DND-41 (cell line): ENCODE data around the gene STARD13.

Experiments
- ATAC-seq: fragments of 200-7000 bp; cut with Tn5 transposase; 3 replicates; pipeline ENCODE4 v1.9.1; 2021; ENCODE audit warnings: low read depth; ENCODE audit not compliant: insufficient read depth
- DNase-seq: peaks from one replicate; pipeline ENCODE4 v3.0.0-alpha.2; 2020
- H2AFZ ChIP-seq: 2 replicates; pipeline ENCODE4 v1.6.0; 2012; ENCODE audit warnings: low read depth, low read length
- H3K27ac ChIP-seq: 2 replicates; pipeline ENCODE4 v1.5.1; 2012; ENCODE audit warnings: low read length, inconsistent platforms
- H3K27me3 ChIP-seq: fragments of 200-600 bp; sonication (generic); 2 replicates; pipeline ENCODE4 v1.6.0; 2012; ENCODE audit warnings: low read length, mild to moderate bottlenecking, inconsistent platforms; ENCODE audit not compliant: insufficient read depth, poor library complexity
- H3K36me3 ChIP-seq: 2 replicates; pipeline ENCODE4 v1.5.1; 2012; ENCODE audit warnings: low read length, inconsistent platforms; ENCODE audit not compliant: insufficient read depth
- H3K4me1 ChIP-seq: 2 replicates; pipeline ENCODE4 v1.5.1; 2012; ENCODE audit warnings: mild to moderate bottlenecking, low read length; ENCODE audit not compliant: insufficient read depth
- H3K4me2 ChIP-seq: 2 replicates; pipeline ENCODE4 v1.6.0; 2012; ENCODE audit warnings: mild to moderate bottlenecking, moderate library complexity, low read length, inconsistent platforms; ENCODE audit not compliant: insufficient read depth
- H3K4me3 ChIP-seq, 2 experiments: fragments of 200-600 bp in 1 of 2; shearing (Covaris generic) in 1 of 2; 2 replicates each; pipeline ENCODE4 v1.5.1; 2012 to 2016; ENCODE audit warnings: inconsistent platforms in 2 of 2, low read length in 2 of 2, mild to moderate bottlenecking in 2 of 2, low read depth in 1 of 2, moderate library complexity in 1 of 2
- H3K79me2 ChIP-seq: 2 replicates; pipeline ENCODE4 v1.6.0; 2012; ENCODE audit warnings: low read length, inconsistent platforms; ENCODE audit not compliant: insufficient read depth
- H3K9ac ChIP-seq: 2 replicates; pipeline ENCODE4 v1.6.0; 2012; ENCODE audit warnings: low read depth, mild to moderate bottlenecking, inconsistent platforms, low read length, moderate library complexity
- H3K9me3 ChIP-seq: 2 replicates; pipeline ENCODE4 v1.5.1; 2012; ENCODE audit warnings: low read length, moderate library complexity, mild to moderate bottlenecking, inconsistent platforms; ENCODE audit not compliant: insufficient read depth, severe bottlenecking
- H4K20me1 ChIP-seq: 2 replicates; pipeline ENCODE4 v1.6.0; 2012; ENCODE audit warnings: low read length; ENCODE audit not compliant: insufficient read depth
- CTCF ChIP-seq: IDR thresholded peaks from 2 replicates; pipeline ENCODE4 v1.5.1; 2012; ENCODE audit warnings: borderline replicate concordance, low read length, moderate library complexity, mild to moderate bottlenecking; ENCODE audit not compliant: poor library complexity, severe bottlenecking; ENCODE audit errors: extremely low read depth
- EZH2 ChIP-seq: IDR thresholded peaks from 3 replicates; pipeline ENCODE4 v1.6.1; 2012; ENCODE audit warnings: borderline replicate concordance, low read depth, mild to moderate bottlenecking, moderate library complexity, low read length, inconsistent platforms; ENCODE audit not compliant: severe bottlenecking

STARD13 gene

GRCh38 chr13:33158816-33159215 is 126.7 kb downstream of the STARD13 start:
- H3K27me3 ChIP-seq, result no peaks in the 10 kb centered on the region
- H3K9ac ChIP-seq, result no peak overlapping the region
- no peaks in the 10 kb centered on the region for H3K79me2 ChIP-seq
- ATAC-seq, result no peak
- no peaks in the 10 kb centered on the region for H3K9me3 ChIP-seq
- H3K27ac ChIP-seq, result no peak overlapping the region
- no peak for TF ChIP-seq EZH2
- no peak for TF ChIP-seq CTCF
- H2AFZ ChIP-seq, result no peak overlapping the region
- H3K4me2 ChIP-seq, result no peak overlapping the region
- no peaks in the 10 kb centered on the region for H3K36me3 ChIP-seq
- H4K20me1 ChIP-seq, result no peaks in the 10 kb centered on the region
- no peak for DNase-seq
- no peak overlapping the region for H3K4me3 ChIP-seq
- no peaks in the 10 kb centered on the region for H3K4me1 ChIP-seq

- ATAC-seq, result no peak
- H3K9me3 ChIP-seq, result no peaks in the 10 kb centered on the region
These were observed 127.3 kb downstream of the STARD13 start for GRCh38 chr13:33158271-33158670.

GRCh38 chr13:33154911-33155310 is 130.6 kb downstream of the STARD13 start:
- Histone ChIP-seq H3K9ac (no peak overlapping the region), H3K9me3 (no peaks in the 10 kb centered on the region), H2AFZ (no peak overlapping the region), H3K4me1 (no peaks in the 10 kb centered on the region), H3K4me2 (no peak overlapping the region), H3K27me3 (no peaks in the 10 kb centered on the region), H4K20me1 (no peaks in the 10 kb centered on the region), H3K27ac (no peak overlapping the region), H3K4me3 (no peak overlapping the region), H3K79me2 (no peaks in the 10 kb centered on the region), H3K36me3 (no peaks in the 10 kb centered on the region)
- no peak for DNase-seq
- ATAC-seq, result no peak
- TF ChIP-seq EZH2 (no peak), CTCF (no peak)

More at GRCh38 chr13:33158271-33158670, 127.3 kb downstream of the STARD13 start:
- no peaks in the 10 kb centered on the region for H3K36me3 ChIP-seq
- no peak overlapping the region for H3K4me2 ChIP-seq
- TF ChIP-seq EZH2, result no peak
- no peak for TF ChIP-seq CTCF
- no peak overlapping the region for H3K4me3 ChIP-seq
- H2AFZ ChIP-seq, result no peak overlapping the region
- no peaks in the 10 kb centered on the region for H3K4me1 ChIP-seq
- DNase-seq, result no peak
- no peak overlapping the region for H3K27ac ChIP-seq
- H3K9ac ChIP-seq, result no peak overlapping the region
- no peaks in the 10 kb centered on the region for H4K20me1 ChIP-seq
- H3K27me3 ChIP-seq, result no peaks in the 10 kb centered on the region
- H3K79me2 ChIP-seq, result no peaks in the 10 kb centered on the region
